ENCODE data around the gene SWAP70.

Gene SWAP70

DNA sequence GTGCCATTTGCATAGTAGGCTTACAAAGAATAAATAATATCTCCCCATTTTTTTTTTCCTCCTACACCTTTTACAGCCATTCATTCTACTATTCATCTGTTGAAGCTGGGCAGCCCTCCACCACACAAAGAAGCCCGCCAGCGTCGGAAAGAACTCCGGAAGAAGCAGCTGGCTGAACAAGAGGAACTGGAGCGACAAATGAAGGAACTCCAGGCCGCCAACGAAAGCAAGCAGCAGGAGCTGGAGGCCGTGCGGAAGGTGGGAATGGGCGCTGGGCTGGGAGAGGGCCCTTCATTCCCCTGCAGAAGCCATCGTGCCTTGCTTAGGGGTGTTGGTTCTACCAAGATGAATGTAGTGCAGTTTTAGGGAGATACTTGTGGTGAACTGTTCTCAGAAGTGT, 68.6 kb downstream of the SWAP70 start:
- TF ChIP-seq EP300 (IDR thresholded peaks at IDR 0.05; ENCODE audit: borderline replicate concordance) (no peak), TAF1 (IDR thresholded peaks at IDR 0.05; ENCODE audit: low read depth) (no peak), CEBPB (IDR thresholded peaks at IDR 0.05) (no peak), RAD21 (IDR thresholded peaks at IDR 0.05; ENCODE audit: low read depth) (no peak), TCF12 (IDR thresholded peaks at IDR 0.05; ENCODE audit: low read depth) (no peak), EGR1 (IDR thresholded peaks at IDR 0.05) (no peak), TEAD4 (IDR thresholded peaks at IDR 0.05) (no peak), CREB1 (IDR thresholded peaks at IDR 0.05; ENCODE audit: low read depth) (no peak), FOXM1 (IDR thresholded peaks at IDR 0.05; ENCODE audit: borderline replicate concordance, low read depth) (no peak), YY1 (IDR thresholded peaks at IDR 0.05; ENCODE audit: low read depth) (no peak), ZBTB7A (IDR thresholded peaks at IDR 0.05; ENCODE audit: low read depth) (no peak), NFIC (IDR thresholded peaks at IDR 0.05) (no peak)
- TF ChIP-seq, protein P1, sequence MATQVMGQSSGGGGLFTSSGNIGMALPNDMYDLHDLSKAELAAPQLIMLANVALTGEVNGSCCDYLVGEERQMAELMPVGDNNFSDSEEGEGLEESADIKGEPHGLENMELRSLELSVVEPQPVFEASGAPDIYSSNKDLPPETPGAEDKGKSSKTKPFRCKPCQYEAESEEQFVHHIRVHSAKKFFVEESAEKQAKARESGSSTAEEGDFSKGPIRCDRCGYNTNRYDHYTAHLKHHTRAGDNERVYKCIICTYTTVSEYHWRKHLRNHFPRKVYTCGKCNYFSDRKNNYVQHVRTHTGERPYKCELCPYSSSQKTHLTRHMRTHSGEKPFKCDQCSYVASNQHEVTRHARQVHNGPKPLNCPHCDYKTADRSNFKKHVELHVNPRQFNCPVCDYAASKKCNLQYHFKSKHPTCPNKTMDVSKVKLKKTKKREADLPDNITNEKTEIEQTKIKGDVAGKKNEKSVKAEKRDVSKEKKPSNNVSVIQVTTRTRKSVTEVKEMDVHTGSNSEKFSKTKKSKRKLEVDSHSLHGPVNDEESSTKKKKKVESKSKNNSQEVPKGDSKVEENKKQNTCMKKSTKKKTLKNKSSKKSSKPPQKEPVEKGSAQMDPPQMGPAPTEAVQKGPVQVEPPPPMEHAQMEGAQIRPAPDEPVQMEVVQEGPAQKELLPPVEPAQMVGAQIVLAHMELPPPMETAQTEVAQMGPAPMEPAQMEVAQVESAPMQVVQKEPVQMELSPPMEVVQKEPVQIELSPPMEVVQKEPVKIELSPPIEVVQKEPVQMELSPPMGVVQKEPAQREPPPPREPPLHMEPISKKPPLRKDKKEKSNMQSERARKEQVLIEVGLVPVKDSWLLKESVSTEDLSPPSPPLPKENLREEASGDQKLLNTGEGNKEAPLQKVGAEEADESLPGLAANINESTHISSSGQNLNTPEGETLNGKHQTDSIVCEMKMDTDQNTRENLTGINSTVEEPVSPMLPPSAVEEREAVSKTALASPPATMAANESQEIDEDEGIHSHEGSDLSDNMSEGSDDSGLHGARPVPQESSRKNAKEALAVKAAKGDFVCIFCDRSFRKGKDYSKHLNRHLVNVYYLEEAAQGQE (IDR thresholded peaks at IDR 0.05; ENCODE audit: low read depth), result no peak
- TF ChIP-seq, protein P2, sequence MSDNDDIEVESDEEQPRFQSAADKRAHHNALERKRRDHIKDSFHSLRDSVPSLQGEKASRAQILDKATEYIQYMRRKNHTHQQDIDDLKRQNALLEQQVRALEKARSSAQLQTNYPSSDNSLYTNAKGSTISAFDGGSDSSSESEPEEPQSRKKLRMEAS (IDR thresholded peaks at IDR 0.05), result no peak
- TF ChIP-seq, protein P3, sequence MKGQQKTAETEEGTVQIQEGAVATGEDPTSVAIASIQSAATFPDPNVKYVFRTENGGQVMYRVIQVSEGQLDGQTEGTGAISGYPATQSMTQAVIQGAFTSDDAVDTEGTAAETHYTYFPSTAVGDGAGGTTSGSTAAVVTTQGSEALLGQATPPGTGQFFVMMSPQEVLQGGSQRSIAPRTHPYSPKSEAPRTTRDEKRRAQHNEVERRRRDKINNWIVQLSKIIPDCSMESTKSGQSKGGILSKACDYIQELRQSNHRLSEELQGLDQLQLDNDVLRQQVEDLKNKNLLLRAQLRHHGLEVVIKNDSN (IDR thresholded peaks at IDR 0.05), result no peak

DNA sequence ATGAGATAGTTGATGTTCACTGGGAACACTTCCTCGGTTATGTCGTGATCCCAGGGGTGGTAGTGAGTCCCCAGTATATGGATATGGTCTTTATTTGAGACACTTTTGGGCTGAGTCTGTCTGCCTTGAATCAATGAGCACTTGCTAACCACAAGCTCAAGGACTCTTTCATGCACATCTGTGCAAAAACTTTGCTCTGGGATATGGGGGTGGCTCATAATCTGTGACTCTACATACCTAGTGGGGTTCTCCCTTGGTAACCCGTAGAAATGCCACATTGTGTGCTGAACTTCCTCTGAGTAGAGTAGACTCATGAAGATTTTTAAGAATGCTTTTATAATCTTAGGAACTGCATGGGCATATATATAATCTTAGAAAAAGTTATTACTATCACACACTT, 69.3 kb downstream of the SWAP70 start:
- TF ChIP-seq CEBPB (IDR thresholded peaks at IDR 0.05), result no peak
- TF ChIP-seq RAD21 (IDR thresholded peaks at IDR 0.05; ENCODE audit: low read depth), result no peak
- TF ChIP-seq, protein P1 (IDR thresholded peaks at IDR 0.05; ENCODE audit: low read depth), result no peak
- TF ChIP-seq, protein P3 (IDR thresholded peaks at IDR 0.05), result no peak
- TF ChIP-seq YY1 (IDR thresholded peaks at IDR 0.05; ENCODE audit: low read depth), result no peak
- TF ChIP-seq TAF1 (IDR thresholded peaks at IDR 0.05; ENCODE audit: low read depth), result no peak
- TF ChIP-seq, protein P2 (IDR thresholded peaks at IDR 0.05), result no peak
- no peak for TF ChIP-seq EGR1 (IDR thresholded peaks at IDR 0.05)
- TF ChIP-seq CREB1 (IDR thresholded peaks at IDR 0.05; ENCODE audit: low read depth), result no peak

DNA sequence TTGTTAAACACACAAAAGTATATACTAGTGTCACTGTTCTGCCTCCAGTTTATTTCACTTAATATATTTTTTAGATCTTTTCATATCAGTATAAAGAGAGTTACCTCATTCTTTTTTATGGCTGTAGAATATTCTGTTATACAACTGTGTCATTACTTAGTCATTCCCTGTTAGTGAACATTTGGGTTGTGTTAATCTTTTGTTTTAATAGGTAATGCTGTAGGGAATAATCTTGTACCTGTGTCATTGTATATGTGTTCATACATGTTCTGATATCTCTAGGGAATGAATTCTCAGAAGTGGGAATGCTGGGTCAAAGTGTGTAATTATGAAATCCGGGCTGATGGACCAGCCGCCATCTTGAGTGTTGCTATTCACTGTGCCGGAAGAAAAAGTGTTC, 71.4 kb downstream of the SWAP70 start:
- TF ChIP-seq NFIC (IDR thresholded peaks at IDR 0.05) (no peak), TCF12 (IDR thresholded peaks at IDR 0.05; ENCODE audit: low read depth) (no peak), EP300 (IDR thresholded peaks at IDR 0.05; ENCODE audit: borderline replicate concordance) (no peak)

DNA sequence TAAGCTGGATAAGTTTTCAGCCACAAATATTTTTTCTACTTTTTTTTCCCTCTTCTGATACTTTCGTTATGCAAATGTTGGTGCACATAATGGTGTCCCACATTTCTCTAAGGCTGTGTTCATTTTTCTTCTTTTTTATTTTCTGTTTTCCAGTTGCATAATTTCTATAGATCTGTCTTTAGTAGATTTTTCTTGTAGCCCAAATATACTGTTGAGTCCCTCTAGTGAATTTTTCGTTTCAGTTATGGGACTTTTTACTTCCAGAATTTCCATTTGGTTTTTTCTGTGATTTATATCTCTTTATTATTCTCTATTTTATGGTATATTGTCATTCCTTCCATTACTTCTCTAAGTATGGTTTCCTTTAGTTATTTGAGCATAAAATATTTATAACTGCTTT, 72.0 kb downstream of the SWAP70 start:
- TF ChIP-seq, protein P2 (IDR thresholded peaks at IDR 0.05), result no peak
- no peak for TF ChIP-seq TCF12 (IDR thresholded peaks at IDR 0.05; ENCODE audit: low read depth)

DNA sequence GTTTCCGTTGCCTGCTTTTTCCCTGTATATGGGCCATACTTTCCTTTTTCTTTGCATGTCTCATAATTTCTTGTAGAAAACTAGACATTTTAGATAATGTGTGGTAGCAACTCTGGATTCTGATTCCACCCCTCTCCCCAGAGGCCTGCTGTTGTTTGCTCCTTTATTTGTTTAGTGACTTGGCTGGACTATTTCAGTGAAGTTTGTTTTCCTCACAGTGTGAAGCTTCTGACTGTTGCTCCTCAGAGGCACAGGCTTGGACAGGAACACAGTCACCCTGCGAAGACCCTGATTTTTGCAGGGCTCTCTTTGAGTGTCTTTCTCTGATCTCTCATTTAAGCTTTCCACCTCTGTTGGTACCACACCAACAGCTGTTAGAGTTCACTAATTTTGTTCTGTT, 72.5 kb downstream of the SWAP70 start:
- TF ChIP-seq FOXM1 (IDR thresholded peaks at IDR 0.05; ENCODE audit: borderline replicate concordance, low read depth) (no peak), EP300 (IDR thresholded peaks at IDR 0.05; ENCODE audit: borderline replicate concordance) (no peak), CREB1 (IDR thresholded peaks at IDR 0.05; ENCODE audit: low read depth) (no peak), YY1 (IDR thresholded peaks at IDR 0.05; ENCODE audit: low read depth) (no peak), TCF12 (IDR thresholded peaks at IDR 0.05; ENCODE audit: low read depth) (no peak), TAF1 (IDR thresholded peaks at IDR 0.05; ENCODE audit: low read depth) (no peak), RAD21 (IDR thresholded peaks at IDR 0.05; ENCODE audit: low read depth) (no peak), CEBPB (IDR thresholded peaks at IDR 0.05) (no peak), ZBTB7A (IDR thresholded peaks at IDR 0.05; ENCODE audit: low read depth) (no peak), NFIC (IDR thresholded peaks at IDR 0.05) (no peak), TEAD4 (IDR thresholded peaks at IDR 0.05) (no peak)
- TF ChIP-seq, protein P3 (IDR thresholded peaks at IDR 0.05), result no peak
- TF ChIP-seq, protein P2 (IDR thresholded peaks at IDR 0.05), result no peak
- TF ChIP-seq, protein P1 (IDR thresholded peaks at IDR 0.05; ENCODE audit: low read depth), result no peak

All from Ishikawa (cell line).